ENCODE results near the gene MLN.

DNA sequence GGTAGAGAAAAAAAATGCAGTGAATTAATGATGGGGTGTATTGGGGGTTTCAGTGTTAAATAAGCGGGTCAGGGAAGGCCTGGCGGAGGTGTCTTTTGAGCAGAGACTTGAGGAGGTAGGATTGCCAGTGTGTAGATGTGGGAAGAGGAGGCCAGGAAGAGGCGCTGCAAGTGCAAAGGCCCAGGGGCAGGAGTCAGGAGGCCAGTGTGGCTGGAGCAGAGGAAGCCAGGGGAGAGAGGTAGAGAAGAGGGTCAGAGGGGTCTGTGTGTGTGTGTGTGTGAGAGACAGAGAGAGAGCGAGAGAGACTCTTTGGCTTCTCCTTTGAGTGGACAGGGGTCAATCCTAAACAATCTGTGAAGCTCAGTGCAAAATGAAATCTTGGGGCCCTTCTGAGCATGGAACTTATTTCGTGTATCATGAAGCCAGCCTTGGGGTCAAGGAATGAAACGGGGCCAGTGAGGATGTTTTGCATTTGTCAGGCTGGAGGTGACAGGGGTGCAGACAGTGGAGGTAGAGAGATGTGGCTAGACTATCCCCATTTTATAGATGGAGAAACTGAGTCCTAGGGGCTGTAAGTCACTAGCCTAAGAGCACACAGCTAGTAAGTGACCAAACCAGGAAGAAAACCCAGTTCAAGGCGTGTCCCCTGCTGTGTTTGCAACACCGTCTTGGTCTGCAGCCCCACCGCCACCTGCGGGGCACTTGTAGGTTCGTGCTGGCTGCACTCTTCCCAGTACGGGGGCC is 47.4 kb downstream of the MLN start:
- TF ChIP-seq, protein P1, sequence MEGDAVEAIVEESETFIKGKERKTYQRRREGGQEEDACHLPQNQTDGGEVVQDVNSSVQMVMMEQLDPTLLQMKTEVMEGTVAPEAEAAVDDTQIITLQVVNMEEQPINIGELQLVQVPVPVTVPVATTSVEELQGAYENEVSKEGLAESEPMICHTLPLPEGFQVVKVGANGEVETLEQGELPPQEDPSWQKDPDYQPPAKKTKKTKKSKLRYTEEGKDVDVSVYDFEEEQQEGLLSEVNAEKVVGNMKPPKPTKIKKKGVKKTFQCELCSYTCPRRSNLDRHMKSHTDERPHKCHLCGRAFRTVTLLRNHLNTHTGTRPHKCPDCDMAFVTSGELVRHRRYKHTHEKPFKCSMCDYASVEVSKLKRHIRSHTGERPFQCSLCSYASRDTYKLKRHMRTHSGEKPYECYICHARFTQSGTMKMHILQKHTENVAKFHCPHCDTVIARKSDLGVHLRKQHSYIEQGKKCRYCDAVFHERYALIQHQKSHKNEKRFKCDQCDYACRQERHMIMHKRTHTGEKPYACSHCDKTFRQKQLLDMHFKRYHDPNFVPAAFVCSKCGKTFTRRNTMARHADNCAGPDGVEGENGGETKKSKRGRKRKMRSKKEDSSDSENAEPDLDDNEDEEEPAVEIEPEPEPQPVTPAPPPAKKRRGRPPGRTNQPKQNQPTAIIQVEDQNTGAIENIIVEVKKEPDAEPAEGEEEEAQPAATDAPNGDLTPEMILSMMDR (IDR thresholded peaks at IDR 0.05), result no peak
- TF ChIP-seq POLR2A (IDR thresholded peaks at IDR 0.05), result no peak
